Effector CD8-positive, alpha-beta T cell (primary cell): Measurements from ENCODE around the gene UQCR10.

Experiments
- DNase-seq: peaks from one replicate; lab custom pipeline; 2025; lab: John Stamatoyannopoulos, UW

The UQCR10 gene

GRCh38 chr22:29798318-29798717 is 31.1 kb downstream of the UQCR10 start:
- no peak for DNase-seq

- DNase-seq: no peak
Measured at GRCh38 chr22:29798801-29799200, 31.6 kb downstream of the UQCR10 start.

GRCh38 chr22:29799217-29799680 is 32.1 kb downstream of the UQCR10 start:
- no peak for DNase-seq

- no peak for DNase-seq
Measured at GRCh38 chr22:29801153-29801552, 34.0 kb downstream of the UQCR10 start.

GRCh38 chr22:29801796-29802195 is 34.6 kb downstream of the UQCR10 start:
- no peak for DNase-seq

- DNase-seq: no peak
Measured at GRCh38 chr22:29803190-29803589, 36.0 kb downstream of the UQCR10 start.

GRCh38 chr22:29804985-29805384 is 37.8 kb downstream of the UQCR10 start:
- no peak for DNase-seq

GRCh38 chr22:29806196-29806595 is 39.0 kb downstream of the UQCR10 start:
- no peak for DNase-seq

GRCh38 chr22:29810216-29810615 is 43.0 kb downstream of the UQCR10 start:
- DNase-seq: no peak

- no peak for DNase-seq
Measured at GRCh38 chr22:29811377-29811776, 44.2 kb downstream of the UQCR10 start.

GRCh38 chr22:29813126-29813525 is 46.0 kb downstream of the UQCR10 start:
- DNase-seq: no peak

- DNase-seq: no peak
Measured at GRCh38 chr22:29813563-29813962, 46.4 kb downstream of the UQCR10 start.

- no peak for DNase-seq
Measured at GRCh38 chr22:29814003-29814402, 46.8 kb downstream of the UQCR10 start.

- DNase-seq: no peak
Measured at GRCh38 chr22:29815580-29815979, 48.4 kb downstream of the UQCR10 start.

- no peak for DNase-seq
Measured at GRCh38 chr22:29816128-29816527, 49.0 kb downstream of the UQCR10 start.

- DNase-seq: no peak
Measured at GRCh38 chr22:29816539-29816938, 49.4 kb downstream of the UQCR10 start.

GRCh38 chr22:29816980-29817379 is 49.8 kb downstream of the UQCR10 start:
- DNase-seq: no peak

GRCh38 chr22:29817724-29818123 is 50.6 kb downstream of the UQCR10 start:
- DNase-seq: no peak

GRCh38 chr22:29819501-29819900 is 52.3 kb downstream of the UQCR10 start:
- DNase-seq: no peak
